ENCODE results near the gene SPTBN1.
A peak's percentile ranks its signal among the peaks of the same experiment; 100 is the strongest.
"Not testable (repeated sequence)": the region's sequence is repeated elsewhere in the genome, so short reads cannot be mapped to it uniquely, and the experiment has no call there.

SPTBN1 gene

GRCh38 chr2:54508541-54508940 lies 52.4 kb downstream of the SPTBN1 start:
- DNase-seq = no peak

GRCh38 chr2:54509043-54509442 lies 52.9 kb downstream of the SPTBN1 start:
- not testable (repeated sequence) for DNase-seq

DNA sequence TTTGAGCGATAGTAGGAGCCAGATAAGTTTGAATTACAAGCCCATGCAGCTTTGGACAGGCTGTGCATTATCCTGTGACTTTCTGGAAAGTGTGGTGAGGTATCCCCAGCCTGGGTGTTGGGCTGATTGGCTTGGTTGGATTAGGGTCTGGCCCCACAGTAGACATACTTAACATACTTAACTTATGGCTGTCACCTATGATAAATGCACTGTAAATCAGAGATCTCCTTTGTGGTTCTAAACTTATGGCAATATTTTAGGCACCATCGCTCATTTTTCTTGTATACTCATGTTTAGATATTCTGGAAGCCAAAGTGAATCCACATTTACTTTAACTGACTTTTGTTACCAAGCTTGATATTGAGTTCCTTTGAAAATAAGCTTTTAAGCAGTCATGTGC lies 54.8 kb downstream of the SPTBN1 start:
- DNase-seq = no peak

DNA sequence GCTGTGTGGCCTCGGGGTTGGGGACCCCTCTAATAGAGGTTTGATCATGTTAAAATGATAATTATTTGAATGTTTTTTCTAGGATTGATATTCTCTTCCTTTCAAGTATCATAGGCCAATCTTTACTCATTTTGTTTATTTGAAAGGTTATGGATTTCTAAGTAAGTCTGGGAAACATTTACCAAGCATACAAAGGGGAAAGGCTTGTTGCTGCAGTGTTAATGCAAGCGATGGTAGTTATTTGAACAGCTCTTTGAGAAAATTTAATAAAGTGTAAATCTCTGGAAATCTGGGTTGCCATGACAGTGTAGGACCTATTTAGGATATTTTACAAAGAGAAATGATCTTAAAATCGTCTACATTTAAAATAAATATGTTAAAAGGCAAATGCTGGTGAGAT lies 56.1 kb downstream of the SPTBN1 start:
- no peak for DNase-seq

DNA sequence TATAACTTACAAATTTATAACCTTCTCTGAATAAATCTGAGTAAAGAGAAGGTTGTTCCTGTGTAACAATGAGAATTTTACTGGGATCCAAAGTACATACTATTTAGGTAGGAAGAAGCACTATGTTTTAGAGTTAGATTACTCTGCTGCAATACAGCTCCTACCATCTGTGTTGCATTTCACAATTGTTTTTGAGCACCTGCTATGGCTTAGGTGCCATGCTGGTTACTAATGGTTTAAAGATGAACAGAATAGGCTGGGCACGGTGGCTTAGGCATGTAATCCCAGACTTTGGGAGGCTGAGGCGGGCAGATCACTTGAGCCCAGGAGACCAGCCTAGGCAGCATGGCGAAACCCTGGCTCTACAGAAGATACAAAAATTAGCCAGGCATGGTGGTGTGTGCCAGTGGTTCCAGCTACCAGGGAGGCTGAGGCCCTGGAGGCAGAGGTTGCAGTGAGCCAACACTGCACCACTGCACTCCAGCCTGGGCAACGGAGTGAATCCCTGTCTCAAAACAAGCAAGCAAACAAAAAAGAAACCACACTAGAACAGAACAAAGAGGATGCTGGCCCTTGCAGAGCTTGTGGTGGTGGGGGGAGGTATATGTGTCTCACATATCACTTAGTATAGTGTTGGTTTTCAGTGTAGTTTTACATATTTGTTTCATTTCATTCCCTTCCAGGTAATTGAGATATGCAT lies 56.7 kb downstream of the SPTBN1 start:
- no peak for DNase-seq

- DNase-seq = no peak
Observed at GRCh38 chr2:54513363-54513715, 57.2 kb downstream of the SPTBN1 start.

- no peak for DNase-seq
Observed at GRCh38 chr2:54514822-54515569, 58.9 kb downstream of the SPTBN1 start.

- no peak for DNase-seq
Observed at GRCh38 chr2:54516842-54517241, 60.7 kb downstream of the SPTBN1 start.

DNA sequence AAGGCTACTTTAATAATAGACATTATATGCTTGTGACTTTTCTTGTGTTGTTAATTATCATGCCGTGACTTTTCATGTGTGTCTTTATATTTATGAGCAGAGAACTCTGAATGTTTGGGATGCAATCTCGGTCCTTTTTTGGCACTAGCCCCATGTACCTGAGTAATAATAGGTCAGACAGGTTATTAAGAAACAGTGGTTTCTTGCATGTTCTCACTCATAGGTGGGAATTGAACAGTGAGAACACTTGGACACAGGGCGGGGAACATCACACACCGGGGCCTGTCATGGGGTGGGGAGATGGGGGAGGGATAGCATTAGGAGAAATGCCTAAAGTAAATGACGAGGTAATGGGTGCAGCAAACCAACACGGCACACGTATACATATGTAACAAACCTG lies 61.9 kb downstream of the SPTBN1 start:
- not testable (repeated sequence) for DNase-seq

- no peak for DNase-seq
Observed at GRCh38 chr2:54518430-54518829, 62.3 kb downstream of the SPTBN1 start.

- no peak for DNase-seq
Observed at GRCh38 chr2:54519841-54520459, 63.8 kb downstream of the SPTBN1 start.

GRCh38 chr2:54520687-54521086 lies 64.6 kb downstream of the SPTBN1 start:
- no peak for DNase-seq

GRCh38 chr2:54522624-54523281 lies 66.6 kb downstream of the SPTBN1 start:
- DNase-seq = peak; percentile 63

DNA sequence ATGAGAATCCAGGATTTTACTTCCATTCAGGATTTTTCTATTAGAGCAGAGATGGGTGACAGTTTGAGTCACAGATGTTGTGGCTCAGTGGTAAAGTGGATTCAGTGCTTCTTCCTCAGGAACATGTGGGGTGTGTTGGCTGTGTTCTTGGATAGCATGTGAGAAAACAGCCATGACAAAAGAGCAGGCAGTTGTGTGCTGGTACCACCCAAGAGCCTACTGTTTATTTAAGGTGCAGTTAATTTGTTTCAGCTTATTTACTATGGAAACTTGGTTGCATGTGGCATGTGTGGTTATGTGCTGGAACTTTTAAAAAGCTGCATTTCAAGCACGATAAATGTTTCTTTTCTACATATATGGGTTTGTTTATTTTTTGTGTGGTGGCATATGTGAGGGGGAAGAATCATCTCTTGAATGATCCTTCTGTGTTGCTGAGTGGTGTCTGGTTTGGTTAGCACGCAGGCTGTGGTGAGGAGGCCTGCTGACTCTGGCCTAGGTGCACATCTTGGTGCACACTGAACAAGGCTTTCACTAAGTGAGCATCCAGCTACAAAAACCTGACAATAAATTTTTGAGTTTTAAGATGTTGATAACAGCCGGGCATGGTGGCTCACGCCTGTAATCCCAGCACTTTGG lies 67.3 kb downstream of the SPTBN1 start:
- no peak for DNase-seq

- no peak for DNase-seq
Observed at GRCh38 chr2:54524226-54524991, 68.3 kb downstream of the SPTBN1 start.

GRCh38 chr2:54525321-54525720 lies 69.2 kb downstream of the SPTBN1 start:
- no peak for DNase-seq

GRCh38 chr2:54526226-54526879 lies 70.2 kb downstream of the SPTBN1 start:
- no peak for DNase-seq

DNA sequence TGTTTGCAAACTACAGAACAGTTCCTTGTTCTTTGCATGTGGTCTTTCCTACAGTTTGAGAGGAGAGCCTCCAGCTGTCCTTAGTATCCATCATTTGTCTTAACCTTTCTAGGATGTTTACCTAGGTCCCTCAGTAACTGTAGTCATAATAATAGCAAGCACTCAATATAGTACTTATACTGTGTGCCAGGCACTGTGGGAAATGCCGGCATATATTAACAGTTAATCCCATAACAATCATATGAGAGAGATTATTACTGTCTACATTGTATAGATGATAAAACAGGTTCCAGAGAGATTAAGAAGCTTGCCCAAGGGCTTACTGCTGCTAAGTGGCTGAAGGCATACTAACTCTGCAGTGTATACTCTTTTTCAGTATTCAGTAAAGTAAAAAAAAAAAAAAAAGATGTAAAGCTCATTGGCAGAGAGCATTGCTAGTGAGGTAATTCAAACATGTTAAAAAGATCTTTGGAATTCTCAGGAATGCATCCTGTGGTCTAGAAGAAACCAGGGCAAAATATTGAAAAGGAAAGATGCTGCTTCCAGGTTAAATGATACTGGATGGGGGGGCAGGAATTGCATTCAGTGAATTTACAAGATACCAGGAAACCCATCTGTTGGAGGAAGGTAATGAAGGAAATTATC lies 72.3 kb downstream of the SPTBN1 start:
- DNase-seq = no peak

DNA sequence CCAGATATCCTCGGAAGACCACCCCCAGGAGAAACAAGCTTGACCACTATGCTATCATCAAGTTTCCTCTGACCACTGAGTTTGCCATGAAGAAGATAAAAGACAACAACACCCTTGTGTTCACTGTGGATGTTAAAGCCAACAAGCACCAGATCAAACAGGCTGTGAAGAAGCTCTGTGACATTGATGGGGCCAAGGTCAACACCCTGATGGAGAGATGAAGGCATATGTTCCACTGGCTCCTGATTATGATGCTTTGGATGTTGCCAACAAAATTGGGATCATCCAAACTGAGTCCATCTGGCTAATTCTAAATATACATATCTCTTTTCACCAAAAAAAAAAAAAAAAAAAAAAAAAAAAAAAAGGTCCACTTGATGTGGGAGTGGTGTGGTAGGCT lies 73.4 kb downstream of the SPTBN1 start:
- not testable (repeated sequence) for DNase-seq

- no peak for DNase-seq
Observed at GRCh38 chr2:54529935-54530334, 73.8 kb downstream of the SPTBN1 start.

DNA sequence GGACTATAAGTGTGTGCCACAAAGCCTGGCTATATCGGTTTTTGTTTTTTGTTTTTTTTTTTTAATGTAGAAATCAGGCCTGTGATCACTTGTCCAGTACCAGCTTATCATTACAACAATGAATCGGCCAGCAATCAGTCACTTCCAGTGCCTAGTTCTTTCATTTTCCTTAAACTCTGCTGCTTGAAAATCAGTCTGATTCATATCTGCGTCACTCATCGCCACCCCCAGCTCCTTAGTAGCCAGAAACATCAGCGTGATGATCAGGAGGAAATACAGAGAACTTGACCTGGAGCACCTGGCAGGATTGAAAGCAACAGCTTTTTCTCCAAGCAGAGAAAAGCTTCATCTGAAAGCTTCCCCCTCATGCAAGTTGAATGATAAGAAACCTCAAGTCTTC lies 75.4 kb downstream of the SPTBN1 start:
- no peak for DNase-seq

Measured in activated gamma-delta T cell treated with Interleukin-2 at 50 U/mL for 16 hours (primary cell).